Stimulated activated CD4-positive, alpha-beta T cell treated with anti-CD3 and anti-CD28 coated beads, Interleukin-1b, Interleukin-23, amount 100 ng/mL, for 24 hours (primary cell): ENCODE results near the gene RIN3.

ENCODE experiments used
- DNase-seq, 4 experiments: peaks; one replicate each; pipeline ENCODE4 v3.0.0-alpha.2; 2020; ENCODE audit warnings: low read depth in 4 of 4, low spot score in 1 of 4

The RIN3 gene

GRCh38 chr14:92645841-92646478, 132.4 kb downstream of the RIN3 start:
- no peak for DNase-seq

GRCh38 chr14:92646952-92647796, 133.6 kb downstream of the RIN3 start:
- DNase-seq, result no peak

DNA sequence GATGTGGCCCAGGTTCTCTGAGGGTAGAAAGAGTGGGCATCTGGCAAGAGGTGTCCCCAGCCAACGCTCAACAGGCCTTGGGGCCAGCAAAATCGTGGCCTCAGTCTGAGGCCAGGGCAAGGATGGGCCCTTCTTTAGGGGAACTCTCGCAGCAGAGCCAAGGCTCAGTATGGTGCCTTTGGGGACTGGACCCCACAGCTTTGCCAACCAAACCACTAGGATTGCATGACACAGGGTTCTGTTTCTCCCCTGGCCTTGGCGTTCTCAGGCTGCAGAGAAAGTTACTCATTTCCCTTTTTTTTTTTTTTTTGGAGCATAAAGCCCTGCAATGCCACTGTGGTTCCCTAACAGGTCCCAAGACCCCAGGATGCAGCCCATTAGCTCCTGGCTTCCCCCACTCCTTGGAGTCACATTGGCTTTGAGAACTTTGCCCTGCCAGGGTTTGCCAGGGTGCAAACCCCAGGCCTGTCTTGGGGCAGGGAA, 134.3 kb downstream of the RIN3 start:
- DNase-seq, result no peak

DNA sequence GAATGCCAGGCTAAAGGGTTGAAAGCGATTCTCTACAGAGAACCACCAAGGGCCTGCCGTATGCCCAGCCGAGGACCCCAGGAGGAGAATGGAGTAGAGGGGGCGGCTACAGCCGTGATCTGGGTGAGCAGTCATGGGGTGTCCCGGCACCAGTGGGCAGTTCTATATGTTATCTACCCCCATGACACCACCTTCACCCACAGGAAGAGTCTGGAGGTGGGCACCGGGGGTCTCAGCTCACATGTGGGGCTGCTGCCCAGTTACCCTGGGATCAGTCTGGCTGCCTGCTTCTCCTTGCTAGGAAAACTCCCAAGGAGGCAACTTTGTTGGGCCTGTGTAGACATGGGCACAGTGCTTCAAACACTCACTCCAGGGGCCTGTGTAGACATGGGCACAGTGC, 135.5 kb downstream of the RIN3 start:
- no peak for DNase-seq

- no peak for DNase-seq
Observed at GRCh38 chr14:92649934-92650545, 136.5 kb downstream of the RIN3 start.

DNA sequence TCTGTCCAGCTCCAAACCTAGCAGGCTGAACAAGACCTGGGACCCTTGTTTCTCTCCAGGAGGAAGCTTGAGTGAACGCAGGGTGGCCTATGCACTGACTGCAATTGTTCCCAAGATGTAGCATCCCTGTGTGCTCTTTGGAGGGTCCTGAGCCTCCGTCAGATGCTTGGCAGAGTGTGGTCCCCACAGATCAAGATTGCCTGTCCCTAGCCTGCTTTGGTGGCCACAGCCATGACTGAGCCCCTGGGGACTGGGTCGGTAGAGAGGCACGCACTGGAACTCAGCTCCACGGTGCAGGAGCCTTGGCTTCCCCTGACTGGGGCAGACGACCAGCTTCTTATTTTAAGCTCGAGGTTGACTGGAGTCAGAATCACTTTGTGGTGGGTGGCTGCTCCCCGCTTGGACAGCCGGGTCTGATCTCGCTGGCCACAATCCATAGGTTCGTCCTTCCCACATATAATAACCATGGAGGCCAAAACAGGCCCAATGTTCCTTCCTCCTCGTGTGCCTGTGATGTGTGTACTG, 137.1 kb downstream of the RIN3 start:
- DNase-seq, result no peak

GRCh38 chr14:92651106-92651757, 137.7 kb downstream of the RIN3 start:
- DNase-seq, result peak in 3 of 4 experiments; percentile 34 to 76 (median 67)

GRCh38 chr14:92651758-92652406, 138.3 kb downstream of the RIN3 start:
- no peak for DNase-seq

GRCh38 chr14:92652413-92653151, 139.0 kb downstream of the RIN3 start:
- no peak for DNase-seq

DNA sequence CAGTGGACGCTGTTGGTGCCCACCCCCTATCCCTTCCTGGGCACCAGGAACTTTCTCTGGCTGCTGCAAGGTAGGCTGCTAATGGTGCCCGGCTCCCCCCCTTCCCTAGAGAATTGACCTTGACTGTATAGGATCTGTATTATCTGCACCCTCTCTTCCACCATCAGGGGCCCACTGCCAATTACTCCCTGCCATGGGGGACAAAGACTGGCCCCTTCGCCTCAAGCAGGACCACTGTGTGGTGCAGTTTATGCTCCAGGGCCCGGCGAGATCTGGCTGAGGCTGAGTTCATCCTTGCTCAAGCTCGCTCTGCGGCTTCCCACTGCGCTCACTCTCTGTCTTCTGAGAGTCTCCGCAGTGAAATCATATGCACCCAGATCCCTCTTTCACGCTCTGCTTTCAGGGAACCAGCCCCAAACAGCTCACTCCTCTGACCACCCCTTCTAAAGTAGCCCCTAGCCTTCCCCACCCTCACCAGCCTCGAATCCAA, 139.6 kb downstream of the RIN3 start:
- no peak for DNase-seq

DNA sequence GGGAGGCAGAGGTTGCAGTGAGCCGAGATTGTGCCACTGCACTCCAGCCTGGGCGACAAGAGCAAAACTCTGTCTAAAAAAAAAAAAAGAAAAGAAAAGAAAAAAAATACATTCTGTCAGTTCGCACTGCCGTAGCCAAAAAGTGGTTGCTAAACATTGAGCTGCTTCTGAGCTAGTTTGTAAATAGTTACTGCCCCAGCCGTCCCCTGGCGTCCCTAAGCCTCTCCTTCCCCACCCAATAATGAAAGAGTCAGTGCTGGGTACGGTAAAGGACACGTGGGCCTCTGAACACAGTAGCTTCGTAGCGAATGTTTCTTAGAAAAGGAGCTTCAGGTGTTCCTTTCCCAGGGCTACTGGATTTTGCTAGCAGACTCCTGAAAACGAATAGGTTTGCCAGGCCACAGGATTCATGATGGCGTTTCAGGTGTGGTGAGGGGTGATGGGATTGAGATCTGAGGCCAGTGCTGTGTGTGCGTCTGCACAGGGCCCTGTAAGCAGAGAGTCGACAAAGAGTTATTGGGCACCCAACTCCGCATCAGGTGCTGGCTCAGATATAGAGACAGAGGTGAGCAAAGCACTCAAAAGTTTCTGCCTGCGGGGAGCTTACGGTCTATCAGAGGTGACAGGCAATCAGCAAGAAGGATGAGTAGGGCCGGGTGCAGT, 140.8 kb downstream of the RIN3 start:
- no peak for DNase-seq

DNA sequence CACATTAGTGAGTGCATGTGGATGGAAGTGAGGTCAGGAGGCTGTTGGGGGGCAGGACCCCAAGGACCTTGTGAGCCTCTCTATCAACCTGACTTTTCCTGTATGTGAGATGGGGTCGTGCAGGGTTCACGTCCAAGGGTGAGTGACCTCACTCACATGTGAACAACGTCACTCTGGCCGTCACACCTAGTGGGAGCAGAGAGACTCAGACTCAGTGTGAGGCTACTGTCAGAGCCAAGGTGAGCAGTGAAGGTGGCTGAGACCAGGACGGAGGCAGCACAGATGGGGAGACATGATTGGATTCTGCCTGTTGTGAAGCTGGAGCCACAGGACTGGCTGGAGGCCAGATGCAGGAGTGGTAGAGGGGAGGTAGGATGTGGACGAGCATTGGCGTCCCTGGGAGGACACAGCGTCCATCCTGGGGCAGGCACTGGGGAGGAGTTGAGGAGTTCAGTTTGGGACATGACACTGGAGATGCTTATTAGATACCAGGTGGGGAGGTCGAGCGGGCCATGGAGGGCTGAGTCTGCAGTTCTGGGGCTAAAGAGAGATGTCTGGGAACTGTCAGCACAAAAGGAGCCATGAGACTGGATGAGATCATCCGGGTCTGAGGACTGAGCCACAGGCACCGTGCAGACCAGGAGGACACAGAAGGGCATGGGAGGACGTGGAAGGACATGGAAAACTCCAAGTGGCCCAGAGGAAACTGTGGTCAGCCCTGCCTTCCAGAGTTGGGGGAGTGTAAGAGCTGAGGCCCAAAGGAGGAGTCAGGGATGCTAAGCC, 142.0 kb downstream of the RIN3 start:
- DNase-seq, result no peak

- no peak for DNase-seq
Observed at GRCh38 chr14:92656306-92657081, 142.9 kb downstream of the RIN3 start.

DNA sequence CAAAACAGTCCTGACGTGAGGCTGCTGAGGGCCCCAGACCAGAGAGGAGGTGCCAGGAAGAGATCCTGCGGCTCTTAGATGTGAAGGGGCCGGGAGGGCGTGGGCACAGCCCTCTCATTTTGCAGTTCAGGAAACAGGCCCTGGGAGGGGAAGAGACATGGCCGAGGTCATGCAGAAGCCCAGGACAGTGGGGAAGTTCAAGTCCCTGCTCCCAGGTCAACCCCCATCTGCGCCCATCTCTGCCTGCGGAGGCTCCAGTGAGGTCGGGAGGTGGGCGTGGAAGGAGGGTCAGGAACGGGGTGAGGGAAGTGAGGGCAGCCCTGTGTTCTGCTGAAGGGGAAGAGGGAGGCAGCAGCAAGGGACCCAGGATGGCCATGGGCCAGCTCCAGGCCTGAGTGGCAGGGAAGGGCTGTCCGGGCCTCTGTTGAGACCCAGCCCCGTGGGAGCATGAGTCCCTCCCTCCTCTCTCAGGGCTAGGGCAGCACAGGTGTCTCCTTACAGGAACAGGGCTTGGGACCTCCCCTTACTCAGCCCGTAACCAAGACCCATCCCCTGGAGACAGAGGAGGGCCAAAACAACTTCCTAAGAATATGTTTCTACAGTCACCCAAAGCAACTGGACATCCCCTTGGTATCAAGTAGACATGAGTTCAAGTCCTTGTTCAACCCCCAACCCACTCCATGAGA, 144.0 kb downstream of the RIN3 start:
- DNase-seq, result no peak

DNA sequence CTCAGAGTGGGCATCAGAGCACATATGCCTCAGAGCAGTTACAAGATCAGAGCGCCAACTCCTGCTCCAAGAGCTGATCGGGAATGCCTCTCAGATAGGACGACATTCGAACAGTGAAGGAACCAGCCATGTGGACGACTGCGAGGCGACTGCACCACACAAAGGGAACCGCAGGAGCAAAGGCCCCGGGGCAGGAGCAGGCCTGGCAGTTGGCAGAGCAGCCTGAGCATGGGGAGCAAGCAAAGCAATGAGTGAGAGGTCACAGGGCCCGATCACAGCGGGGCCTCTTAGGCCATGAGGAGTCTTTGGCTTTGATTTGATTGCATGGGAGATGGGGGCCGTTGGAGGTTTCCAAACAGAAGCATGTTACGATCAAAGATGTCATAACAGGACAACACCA, 144.6 kb downstream of the RIN3 start:
- DNase-seq, result no peak

- no peak for DNase-seq
Observed at GRCh38 chr14:92658684-92659083, 145.1 kb downstream of the RIN3 start.
